Activated CD8-positive, alpha-beta memory T cell treated with anti-CD3 and anti-CD28 coated beads, Interleukin-2, amount 10 ng/mL, durations not matched to agents 7 days and 5 days (primary cell): ENCODE measurements around the gene STK10. TPM values are rescaled to one million over a fixed set of nuclear protein-coding genes. Genes with fewer than 3 reads are reported as not detected.

Source experiments
- ATAC-seq: fragments of 150-1000 bp; cut with Tn5 transposase; one replicate; pipeline ENCODE4 v1.10.0; 2021; ENCODE audit warnings: moderate library complexity
- CTCF ChIA-PET: fragments of 350-600 bp; sonication (Branson Sonifier 250); formaldehyde crosslinking; loops from one replicate; lab custom pipeline; 2021; ENCODE audit warnings: antibody characterized with exemption; lab: Charles Lee
- DNase-seq: peaks from one replicate; pipeline ENCODE4 v3.0.0-alpha.2; 2020
- H3K27ac Mint-ChIP-seq: one replicate; pipeline ENCODE4 v1.8.0; 2021; ENCODE audit warnings: mild to moderate bottlenecking, mixed read lengths
- H3K27me3 Mint-ChIP-seq: one replicate; pipeline ENCODE4 v1.8.0; 2021; ENCODE audit warnings: mixed read lengths
- H3K36me3 Mint-ChIP-seq: one replicate; pipeline ENCODE4 v1.8.0; 2021; ENCODE audit warnings: mild to moderate bottlenecking, mixed read lengths
- H3K4me1 Mint-ChIP-seq: one replicate; pipeline ENCODE4 v1.8.0; 2021; ENCODE audit warnings: mixed read lengths
- H3K4me3 Mint-ChIP-seq: one replicate; pipeline ENCODE4 v1.8.0; 2021; ENCODE audit warnings: mild to moderate bottlenecking, moderate library complexity, mixed read lengths
- H3K9me3 Mint-ChIP-seq: one replicate; pipeline ENCODE4 v1.8.0; 2022; ENCODE audit warnings: low read depth, mixed read lengths
- total RNA-seq, 2 experiments: library from RNA; stranded (reverse); gene quantifications; one replicate each; pipeline ENCODE4 v1.2.3, GENCODE V29; 2021

Gene STK10
- total RNA-seq, 2 experiments from 2014 or later = 223 to 327 TPM

GRCh38 chr5:172054611-172055153 lies 133.3 kb downstream of the STK10 start:
- ATAC-seq = no peak
- Mint-ChIP-seq H3K9me3 (no peaks in the 10 kb centered on the region), H3K27ac (no peak overlapping the region), H3K36me3 (peaks cover 69% of the 10 kb centered on the region), H3K4me1 (peaks cover 2% of the 10 kb centered on the region), H3K4me3 (no peak overlapping the region), H3K27me3 (no peaks in the 10 kb centered on the region)
- DNase-seq = no peak
- CTCF ChIA-PET = interaction anchor here (0.5 kb wide), 1 partner anchor 714 kb away, joined by 4 read pairs; no protein-coding TSS in a partner anchor

GRCh38 chr5:172052450-172053236 lies 135.4 kb downstream of the STK10 start:
- H3K4me1 Mint-ChIP-seq = peaks cover 2% of the 10 kb centered on the region
- no peak overlapping the region for H3K4me3 Mint-ChIP-seq
- no peak overlapping the region for H3K27ac Mint-ChIP-seq
- CTCF ChIA-PET = interaction anchor here (1.3 kb wide), 1 partner anchor 136 kb away, joined by 3 read pairs; no protein-coding TSS in a partner anchor
- no peaks in the 10 kb centered on the region for H3K27me3 Mint-ChIP-seq
- no peak for DNase-seq
- H3K36me3 Mint-ChIP-seq = peaks cover 74% of the 10 kb centered on the region
- ATAC-seq = no peak
- no peaks in the 10 kb centered on the region for H3K9me3 Mint-ChIP-seq

GRCh38 chr5:172051643-172052339 lies 136.2 kb downstream of the STK10 start:
- peaks cover 72% of the 10 kb centered on the region for H3K36me3 Mint-ChIP-seq
- CTCF ChIA-PET = no interaction called here

GRCh38 chr5:172050080-172050479 lies 137.9 kb downstream of the STK10 start:
- DNase-seq (no peak), ATAC-seq (no peak)
- no peak overlapping the region for H3K27ac Mint-ChIP-seq
- H3K36me3 Mint-ChIP-seq = peaks cover 65% of the 10 kb centered on the region
- CTCF ChIA-PET = no interaction called here
- H3K4me1 Mint-ChIP-seq = no peaks in the 10 kb centered on the region
- no peaks in the 10 kb centered on the region for H3K9me3 Mint-ChIP-seq
- no peaks in the 10 kb centered on the region for H3K27me3 Mint-ChIP-seq
- no peak overlapping the region for H3K4me3 Mint-ChIP-seq

More at GRCh38 chr5:172051643-172052339, 136.2 kb downstream of the STK10 start:
- Mint-ChIP-seq H3K9me3 (no peaks in the 10 kb centered on the region), H3K4me3 (no peak overlapping the region), H3K4me1 (peaks cover 2% of the 10 kb centered on the region), H3K27ac (no peak overlapping the region), H3K27me3 (no peaks in the 10 kb centered on the region)
- DNase-seq = no peak
- no peak for ATAC-seq

- Mint-ChIP-seq H3K4me3 (no peak overlapping the region), H3K9me3 (no peaks in the 10 kb centered on the region), H3K36me3 (peaks cover 65% of the 10 kb centered on the region), H3K4me1 (no peaks in the 10 kb centered on the region), H3K27ac (peak overlapping the region; percentile 16), H3K27me3 (no peaks in the 10 kb centered on the region)
- no peak for DNase-seq
- CTCF ChIA-PET = interaction anchor here (1.4 kb wide), 1 partner anchor 244 kb away, joined by 3 read pairs; no protein-coding TSS in a partner anchor
- no peak for ATAC-seq
Measured at GRCh38 chr5:172049226-172049796, 138.7 kb downstream of the STK10 start.

- no peak for DNase-seq
- Mint-ChIP-seq H3K27me3 (no peaks in the 10 kb centered on the region), H3K36me3 (peaks cover 65% of the 10 kb centered on the region), H3K9me3 (no peaks in the 10 kb centered on the region), H3K4me1 (no peaks in the 10 kb centered on the region), H3K4me3 (no peak overlapping the region), H3K27ac (peak overlapping the region; percentile 16)
- CTCF ChIA-PET = interaction anchor here (1.4 kb wide), 1 partner anchor 245 kb away, joined by 3 read pairs; no protein-coding TSS in a partner anchor
- ATAC-seq = no peak
Measured at GRCh38 chr5:172048539-172049101, 139.4 kb downstream of the STK10 start.

- CTCF ChIA-PET = interaction anchor here (1.4 kb wide), 2 partner anchors 136 to 245 kb away, joined by 3 read pairs; no protein-coding TSS in a partner anchor
- no peak overlapping the region for H3K4me3 Mint-ChIP-seq
- no peaks in the 10 kb centered on the region for H3K9me3 Mint-ChIP-seq
- peaks cover 62% of the 10 kb centered on the region for H3K36me3 Mint-ChIP-seq
- ATAC-seq = no peak
- no peak overlapping the region for H3K27ac Mint-ChIP-seq
- H3K4me1 Mint-ChIP-seq = no peaks in the 10 kb centered on the region
- H3K27me3 Mint-ChIP-seq = no peaks in the 10 kb centered on the region
- no peak for DNase-seq
Measured at GRCh38 chr5:172048170-172048422, 139.9 kb downstream of the STK10 start.

GRCh38 chr5:172046593-172046992 lies 141.4 kb downstream of the STK10 start:
- H3K27me3 Mint-ChIP-seq = no peaks in the 10 kb centered on the region
- no peaks in the 10 kb centered on the region for H3K4me1 Mint-ChIP-seq
- H3K36me3 Mint-ChIP-seq = peaks cover 51% of the 10 kb centered on the region
- DNase-seq = no peak
- no peak overlapping the region for H3K27ac Mint-ChIP-seq
- H3K9me3 Mint-ChIP-seq = no peaks in the 10 kb centered on the region
- H3K4me3 Mint-ChIP-seq = no peak overlapping the region
- CTCF ChIA-PET = interaction anchor here (0.7 to 1.4 kb wide), 2 partner anchors 134 to 572 kb away, joined by 3 read pairs; no protein-coding TSS in a partner anchor
- no peak for ATAC-seq

- DNase-seq (no peak), ATAC-seq (no peak)
- Mint-ChIP-seq H3K4me3 (no peak overlapping the region), H3K27me3 (no peaks in the 10 kb centered on the region), H3K27ac (no peak overlapping the region), H3K9me3 (no peaks in the 10 kb centered on the region), H3K36me3 (peaks cover 42% of the 10 kb centered on the region), H3K4me1 (no peaks in the 10 kb centered on the region)
- CTCF ChIA-PET = interaction anchor here (1.1 to 1.6 kb wide), 2 partner anchors 36 to 133 kb away, joined by 3 read pairs; no protein-coding TSS in a partner anchor
Measured at GRCh38 chr5:172045315-172045632, 142.8 kb downstream of the STK10 start.

- Mint-ChIP-seq H3K36me3 (peaks cover 40% of the 10 kb centered on the region), H3K4me3 (no peak overlapping the region), H3K4me1 (peaks cover 2% of the 10 kb centered on the region), H3K9me3 (no peaks in the 10 kb centered on the region), H3K27ac (no peak overlapping the region), H3K27me3 (no peaks in the 10 kb centered on the region)
- CTCF ChIA-PET = interaction anchor here (1.1 to 1.6 kb wide), 2 partner anchors 35 to 133 kb away, joined by 3 read pairs; no protein-coding TSS in a partner anchor
- ATAC-seq (no peak), DNase-seq (no peak)
Measured at GRCh38 chr5:172044631-172045314, 143.3 kb downstream of the STK10 start.

GRCh38 chr5:172043865-172044264 lies 144.2 kb downstream of the STK10 start:
- no peak overlapping the region for H3K4me3 Mint-ChIP-seq
- CTCF ChIA-PET = no interaction called here
- H3K27ac Mint-ChIP-seq = no peak overlapping the region
- H3K4me1 Mint-ChIP-seq = peaks cover 2% of the 10 kb centered on the region
- H3K36me3 Mint-ChIP-seq = peaks cover 34% of the 10 kb centered on the region
- H3K27me3 Mint-ChIP-seq = no peaks in the 10 kb centered on the region
- DNase-seq (no peak), ATAC-seq (no peak)
- H3K9me3 Mint-ChIP-seq = no peaks in the 10 kb centered on the region

- ATAC-seq (no peak), DNase-seq (no peak)
- Mint-ChIP-seq H3K4me1 (peaks cover 2% of the 10 kb centered on the region), H3K4me3 (no peak overlapping the region), H3K36me3 (peaks cover 19% of the 10 kb centered on the region), H3K9me3 (no peaks in the 10 kb centered on the region), H3K27ac (no peak overlapping the region), H3K27me3 (no peaks in the 10 kb centered on the region)
- CTCF ChIA-PET = interaction anchor here (1.2 to 3.4 kb wide), 3 partner anchors 15 to 131 kb away, joined by 4 to 21 read pairs (median 4); no protein-coding TSS in a partner anchor
Measured at GRCh38 chr5:172042183-172042582, 145.8 kb downstream of the STK10 start.
